MV-4-11 (cell line): ENCODE measurements around the gene ZBTB38.

Experiments used
- DNase-seq: peaks from one replicate; lab custom pipeline; 2025; lab: John Stamatoyannopoulos, UW

ZBTB38 gene

GRCh38 chr3:141367038-141367730, 1.1 kb upstream of the ZBTB38 start:
- no peak for DNase-seq

- no peak for DNase-seq
Measured at GRCh38 chr3:141368925-141369794, 856 bp downstream of the ZBTB38 start.

GRCh38 chr3:141370065-141370533, 1.8 kb downstream of the ZBTB38 start:
- DNase-seq = peak; percentile 84

DNA sequence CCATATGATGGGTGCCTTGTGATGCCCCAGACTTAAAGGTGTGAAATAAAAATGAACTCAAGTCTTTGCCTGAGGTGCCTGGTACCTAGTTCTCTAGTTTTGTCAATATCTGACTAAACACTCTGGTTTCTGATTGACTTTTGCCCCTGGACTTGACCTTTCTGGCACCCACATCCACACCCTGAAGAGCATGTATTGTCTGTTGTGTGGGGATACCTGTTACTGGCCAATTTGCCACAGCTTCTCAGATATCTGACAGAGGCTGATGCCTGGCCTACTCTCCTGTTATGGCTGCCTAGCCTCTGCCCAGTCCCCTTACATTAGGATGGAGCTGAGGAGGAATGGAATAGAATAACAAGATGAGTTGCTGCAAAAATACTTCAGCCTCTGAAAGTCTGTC, 3.6 kb downstream of the ZBTB38 start:
- no peak for DNase-seq

DNA sequence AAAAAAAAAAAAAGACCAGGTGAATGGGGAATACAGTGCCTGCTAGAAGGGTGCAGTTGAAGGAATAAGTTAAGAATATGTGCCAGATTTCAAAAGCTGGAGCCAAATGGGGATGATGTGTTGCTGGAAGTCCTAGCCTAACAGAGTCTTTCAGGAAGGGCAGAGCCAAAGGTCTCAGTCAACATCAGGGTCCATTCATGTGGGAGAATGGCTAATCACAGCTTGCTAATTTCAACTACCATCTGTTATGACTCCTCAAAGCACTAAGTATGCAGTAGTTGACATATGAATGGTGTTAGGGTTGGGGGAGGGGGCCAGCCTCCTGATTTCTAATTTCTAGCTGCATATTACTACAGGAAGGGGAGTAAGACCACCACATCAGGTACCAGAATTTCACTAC, 4.4 kb downstream of the ZBTB38 start:
- no peak for DNase-seq

DNA sequence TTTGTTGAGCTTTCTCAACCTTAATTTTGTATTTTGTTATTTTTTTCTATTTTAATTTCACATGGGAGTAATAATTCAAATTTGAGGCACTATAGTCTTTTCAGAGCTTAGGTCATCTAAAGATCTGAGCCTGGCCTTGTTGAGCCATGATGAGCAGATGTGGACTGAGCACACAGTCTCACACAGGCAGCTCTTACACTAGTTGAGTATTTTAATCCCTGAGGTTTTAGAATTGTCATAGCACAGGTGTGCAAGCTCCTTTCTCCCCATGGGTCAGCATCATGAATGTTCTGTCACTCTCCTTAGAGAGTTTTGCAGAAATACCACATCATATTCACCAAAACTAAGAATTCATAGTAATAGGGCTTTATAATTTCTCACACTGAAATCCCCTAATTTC, 4.9 kb downstream of the ZBTB38 start:
- DNase-seq = no peak

- no peak for DNase-seq
Measured at GRCh38 chr3:141373768-141374526, 5.6 kb downstream of the ZBTB38 start.

DNA sequence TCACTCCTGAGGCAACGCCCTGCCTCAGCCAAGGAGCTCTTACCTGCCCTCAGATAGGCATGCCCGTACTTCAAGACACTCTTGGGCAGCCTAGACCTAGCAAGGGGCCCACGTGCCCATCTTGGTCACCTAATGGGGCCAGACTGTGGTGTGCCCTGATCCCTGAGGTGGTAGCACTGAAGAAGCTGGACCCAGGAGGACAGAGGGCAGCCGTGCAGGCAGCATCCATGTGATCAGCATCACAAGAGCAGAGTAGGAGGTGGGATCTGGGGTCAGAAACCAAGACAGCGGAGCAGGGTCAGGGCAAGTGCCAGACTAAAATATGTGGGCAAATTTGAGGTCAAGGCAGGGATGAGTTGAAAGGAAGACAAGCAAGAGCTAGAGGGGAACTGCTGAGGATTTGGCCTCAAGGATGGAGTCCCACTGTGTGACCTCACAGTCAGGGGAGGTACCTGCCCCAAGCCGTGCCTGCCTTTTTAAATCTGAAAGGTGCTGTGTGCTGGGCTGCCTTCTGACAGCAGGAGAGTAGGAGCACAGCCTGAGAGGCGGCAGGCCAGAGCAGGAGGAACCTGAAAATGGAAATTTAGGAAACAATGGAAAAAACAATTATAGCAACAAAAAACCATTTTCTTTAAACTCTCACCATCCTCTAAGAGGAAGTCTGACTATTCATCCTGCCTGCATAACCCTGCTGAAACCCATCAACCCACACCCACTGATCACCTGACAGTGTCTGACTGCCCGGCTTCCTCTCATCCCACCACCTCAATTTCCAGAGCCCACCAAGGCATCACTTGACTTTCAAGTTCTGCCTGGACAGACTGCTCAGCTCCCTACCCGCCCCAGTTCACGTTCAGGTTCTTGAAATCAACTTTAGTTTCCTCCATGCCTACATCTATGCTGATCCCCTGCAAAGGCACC, 7.3 kb downstream of the ZBTB38 start:
- no peak for DNase-seq

DNA sequence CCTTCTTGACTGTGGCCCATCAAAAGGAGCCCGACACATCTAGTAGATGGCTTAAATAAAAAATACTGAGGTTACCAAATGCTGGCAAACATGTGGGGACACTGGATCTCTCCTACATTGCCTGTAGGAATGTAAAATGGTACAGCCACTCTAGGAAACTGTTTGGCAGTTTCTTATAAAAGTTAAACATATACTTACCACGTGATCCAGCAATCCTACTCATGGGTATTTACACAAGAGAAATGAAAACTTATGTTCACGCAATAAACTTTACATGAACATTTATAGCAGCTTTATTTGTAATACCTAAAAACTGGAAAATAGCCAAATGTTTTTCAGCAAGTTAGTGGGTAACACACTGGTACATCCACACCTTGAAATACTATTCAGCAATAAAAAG, 9.1 kb downstream of the ZBTB38 start:
- no peak for DNase-seq

GRCh38 chr3:141378556-141378955, 10.3 kb downstream of the ZBTB38 start:
- no peak for DNase-seq

GRCh38 chr3:141379250-141379966, 11.1 kb downstream of the ZBTB38 start:
- DNase-seq = no peak

- DNase-seq = no peak
Measured at GRCh38 chr3:141380279-141380678, 12.0 kb downstream of the ZBTB38 start.

- no peak for DNase-seq
Measured at GRCh38 chr3:141380987-141381386, 12.7 kb downstream of the ZBTB38 start.

DNA sequence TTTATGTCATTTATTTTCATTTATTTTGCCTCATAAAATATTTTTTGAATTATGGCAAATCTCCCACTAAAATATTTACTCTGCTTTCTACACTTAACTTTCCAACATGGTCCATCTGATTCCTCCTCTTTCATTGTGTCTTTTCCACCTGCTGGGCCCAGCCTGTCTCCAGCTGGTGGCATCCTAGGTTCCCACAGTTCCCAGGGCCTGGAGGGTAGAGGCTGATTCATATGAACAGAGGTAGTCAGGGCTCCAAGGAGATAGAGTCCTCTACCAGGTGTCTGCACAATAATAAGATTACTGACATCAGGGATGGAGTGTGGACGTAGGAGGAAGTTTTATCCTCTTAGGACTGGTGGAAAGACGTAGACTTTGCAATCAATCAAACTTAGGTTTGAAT, 14.3 kb downstream of the ZBTB38 start:
- DNase-seq = no peak

GRCh38 chr3:141383555-141384129, 15.3 kb downstream of the ZBTB38 start:
- no peak for DNase-seq

- DNase-seq = no peak
Measured at GRCh38 chr3:141384157-141384556, 15.9 kb downstream of the ZBTB38 start.

DNA sequence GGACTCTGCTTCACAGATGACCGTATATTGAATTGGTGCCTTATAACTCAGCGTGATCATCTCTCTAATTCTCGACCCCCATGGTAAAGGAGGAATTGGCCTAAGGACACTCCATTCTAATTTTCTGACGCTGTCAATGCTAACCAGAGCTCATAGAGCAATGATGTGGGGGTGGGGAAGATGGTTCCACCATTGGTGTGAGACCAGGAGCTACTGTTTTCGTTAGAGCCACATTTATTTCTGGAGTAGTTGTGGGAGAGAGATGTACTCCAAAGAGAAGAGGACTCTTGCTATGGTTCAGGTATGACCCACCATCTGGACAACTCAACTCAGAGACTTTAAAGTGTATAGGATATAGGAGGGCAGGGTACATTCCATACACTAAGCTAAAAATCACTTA, 16.3 kb downstream of the ZBTB38 start:
- no peak for DNase-seq

- DNase-seq = no peak
Measured at GRCh38 chr3:141385406-141386125, 17.3 kb downstream of the ZBTB38 start.

DNA sequence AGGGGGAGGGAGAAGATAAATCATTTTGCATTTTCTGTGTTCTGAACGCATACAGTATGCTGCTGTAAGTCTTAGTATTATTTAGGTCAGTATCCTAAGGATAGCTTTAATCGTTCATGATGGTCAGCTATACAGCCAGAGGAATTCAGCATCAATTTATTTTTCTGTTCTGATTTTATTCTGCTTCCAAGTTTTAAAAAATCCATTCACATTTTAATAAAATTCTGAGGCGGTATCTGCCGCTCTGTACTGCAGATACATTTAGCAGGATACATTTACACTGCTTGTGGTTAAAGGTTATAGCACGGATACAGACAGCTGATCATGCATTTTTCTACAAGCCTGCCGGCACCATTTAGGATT, 17.8 kb downstream of the ZBTB38 start:
- no peak for DNase-seq

GRCh38 chr3:141386611-141387111, 18.4 kb downstream of the ZBTB38 start:
- DNase-seq = no peak
